Heart left ventricle (tissue), 16 donors: ENCODE data around the gene ZNF791. TPM values are rescaled to one million over a fixed set of nuclear protein-coding genes. Genes with fewer than 3 reads are reported as not detected.

Experiments
- ATAC-seq, 4 donors: fragments of 200-7000 bp; cut with Tn5 transposase; one replicate each; pipeline ENCODE4 v1.9.1; 2020 to 2022; ENCODE audit warnings: moderate library complexity in 4 of 4, mild to moderate bottlenecking in 3 of 4, moderate number of reproducible peaks in 1 of 4
- DNase-seq, 5 donors: peaks; one replicate each; pipeline ENCODE4 v3.0.0-alpha.2; 2020
- H3K27ac ChIP-seq, 12 donors: fragments of 200-600 bp; sonication (generic) in 4 of 12; one replicate each; pipeline versions ENCODE4 v1.5.0 to v1.8.0; 2016 to 2022; ENCODE audit warnings: mild to moderate bottlenecking in 2 of 12
- H3K27me3 ChIP-seq, 9 donors: fragments of 200-600 bp; sonication (generic) in 2 of 9; one replicate each; pipeline versions ENCODE4 v1.5.1 to v1.8.0; 2016 to 2022; ENCODE audit warnings: mild to moderate bottlenecking in 3 of 9
- H3K36me3 ChIP-seq, 9 donors: fragments of 200-600 bp; sonication (generic) in 2 of 9; one replicate each; pipeline versions ENCODE4 v1.5.0 to v1.8.0; 2018 to 2022; ENCODE audit warnings: mild to moderate bottlenecking in 2 of 9
- H3K4me1 ChIP-seq, 12 donors: fragments of 200-600 bp; sonication (generic) in 4 of 12; one replicate each; pipeline versions ENCODE4 v1.5.0 to v1.8.0; 2016 to 2022; ENCODE audit warnings: mild to moderate bottlenecking in 3 of 12
- H3K4me3 ChIP-seq, 12 donors: fragments of 200-600 bp; sonication (generic) in 4 of 12; one replicate each; pipeline versions ENCODE4 v1.5.0 to v1.8.0; 2017 to 2022; ENCODE audit warnings: mild to moderate bottlenecking in 9 of 12, moderate library complexity in 4 of 12
- H3K9me3 ChIP-seq, 12 donors: fragments of 200-600 bp; sonication (generic) in 4 of 12; one replicate each; pipeline versions ENCODE4 v1.5.0 to v1.8.0; 2016 to 2022; ENCODE audit warnings: mild to moderate bottlenecking in 1 of 12
- CTCF ChIP-seq, 12 donors: fragments of 200-600 bp; sonication (generic) in 4 of 12; IDR thresholded peaks; one replicate each; pipeline versions ENCODE4 v1.5.0 to v1.8.0; 2018 to 2022; ENCODE audit warnings: antibody characterized with exemption in 12 of 12, mild to moderate bottlenecking in 5 of 12
- POLR2A ChIP-seq, 2 donors: fragments of 450-650 bp; IDR thresholded peaks; one replicate each; pipeline ENCODE4 v1.6.1; 2017; ENCODE audit warnings: antibody characterized with exemption in 2 of 2, mild to moderate bottlenecking in 2 of 2, moderate library complexity in 2 of 2
- WGBS, 4 donors: extraction: QIAGEN DNeasy Blood & Tissue Kit in 2 of 4; methylation state at CpG; one replicate each; pipeline versions ENCODE4 v1.1.5 to v1.1.7; 2013 to 2018; 5-methylcytosine and 5-hydroxymethylcytosine counted together
- intact Hi-C, 10 donors: fragments of 100-400 bp; cut with DNase I; formaldehyde crosslinking; loops; one replicate each; pipeline versions ENCODE4 v1.11.1 to v1.14.2; 2022
- polyA plus RNA-seq, 2 donors: library from polyadenylated mRNA; stranded (reverse); fragments of 200-250 nt; gene quantifications; one replicate each; pipeline ENCODE4 v1.2.3, GENCODE V29; 2013
- total RNA-seq, 9 donors: library from RNA; depleted of rRNA in 2 of 9; stranded (reverse); fragments of >200 nt in 2 of 9; fragmentation: NEBNext Ultra II Directional in 3 of 9; extraction: Animal tissue kit (Norgen Biotek cat#: 25700) in 3 of 9; gene quantifications; one replicate each; pipeline versions ENCODE4 v1.1.0 to v1.2.4, GENCODE V29; 2016 to 2023
- donor health status: ischemic (EF 13 %, LVEDD 7.1; RV severe dilation, severe dysfunction).
- donor health status: healthy with polysubstance abuse.
- donor health status: DM: no; HTN: yes; CAD: no.
- donor health status: DM: no; HTN: no; CAD: no.
- donor health status: ischemic (EF 25% LVEDD 6.9; RV normal size, moderate dysfunction).
- donor health status: ischemic (EF 25% LVEDD 5.7; RV mildly dilated, moderate dysfunction).
- donor health status: healthy.
- donor health status: DM: yes; HTN: yes; CAD: no.
- donor health status: ischemic (EF 35%, LVEDD 5.7; RV mildly dilated, moderate dysfunction).
- donor health status: nonischemic (EF 11% LVEDD 7.7; RV severe dilation, severe dysfunction).
- donor health status: DM: yes; HTN: yes; CAD: no.
- donor health status: PGD.
- donor health status: ischemic (EF 29% LVEDD 5.4; RV normal size, mild dysfunction).
- donor health status: nonischemic (EF 23%, LVEDD 6.1; RV moderate dilation, normal function).

Gene ZNF791
- total and polyA plus RNA-seq, 11 donors = 6.1 to 22.6 (median 12.2) TPM

GRCh38 chr19:12596485-12596884, 14.2 kb upstream of the ZNF791 start:
- Histone ChIP-seq H3K36me3 (peaks cover 0 to 34% (median 22%) of the 10 kb centered on the region in 9 donors), H3K27ac (no peak overlapping the region), H3K4me3 (no peak overlapping the region), H3K27me3 (no peaks in the 10 kb centered on the region), H3K9me3 (no peaks in the 10 kb centered on the region), H3K4me1 (no peaks in the 10 kb centered on the region)
- TF ChIP-seq CTCF (IDR thresholded peaks at IDR 0.05) = no peak
- no peak for TF ChIP-seq POLR2A (IDR thresholded peaks at IDR 0.05)
- no peak for ATAC-seq
- no peak for DNase-seq
- intact Hi-C loops = no loop called here
- WGBS, 4 donors = 86 to 92% (median 89%) methylated on average over 11 of the region's 11 CpGs

GRCh38 chr19:12596927-12597548, 13.7 kb upstream of the ZNF791 start:
- no peak for DNase-seq
- ATAC-seq = peak in 1 of 4 donors; percentile 20
- Histone ChIP-seq H3K36me3 (peaks cover 0 to 35% (median 20%) of the 10 kb centered on the region in 9 donors), H3K4me1 (no peaks in the 10 kb centered on the region), H3K9me3 (no peaks in the 10 kb centered on the region), H3K4me3 (peak overlapping the region in 1 of 12 donors; percentile 0), H3K27ac (no peak overlapping the region), H3K27me3 (no peaks in the 10 kb centered on the region)
- no peak for TF ChIP-seq POLR2A (IDR thresholded peaks at IDR 0.05)
- TF ChIP-seq CTCF (IDR thresholded peaks at IDR 0.05) = no peak
- whole genome bisulfite sequencing, 4 donors = 61 to 67% (median 65%) methylated on average over 21 to 38 of the region's 38 CpGs
- intact Hi-C loops = no loop called here

- TF ChIP-seq CTCF (IDR thresholded peaks at IDR 0.05) (no peak), POLR2A (IDR thresholded peaks at IDR 0.05) (no peak)
- 86 to 88% (median 87%) methylated on average over 11 of the region's 11 CpGs for WGBS, 4 donors
- DNase-seq = no peak
- H3K27ac ChIP-seq = no peak overlapping the region
- no peaks in the 10 kb centered on the region for H3K27me3 ChIP-seq
- H3K36me3 ChIP-seq = peaks cover 0 to 38% (median 20%) of the 10 kb centered on the region in 9 donors
- H3K9me3 ChIP-seq = no peaks in the 10 kb centered on the region
- H3K4me1 ChIP-seq = no peaks in the 10 kb centered on the region
- intact Hi-C loops = no loop called here
- H3K4me3 ChIP-seq = no peak overlapping the region
- no peak for ATAC-seq
These were observed 13.1 kb upstream of the ZNF791 start for GRCh38 chr19:12597594-12597993.

GRCh38 chr19:12603714-12604113, 7.0 kb upstream of the ZNF791 start:
- peaks cover 0 to 9% (median 0%) of the 10 kb centered on the region in 12 donors for H3K4me1 ChIP-seq
- no peak overlapping the region for H3K27ac ChIP-seq
- H3K9me3 ChIP-seq = no peaks in the 10 kb centered on the region
- intact Hi-C loops = no loop called here
- H3K36me3 ChIP-seq = peaks cover 0 to 84% (median 38%) of the 10 kb centered on the region in 9 donors
- WGBS, 4 donors = 90 to 100% (median 92%) methylated on average over 1 of the region's 1 CpG
- H3K4me3 ChIP-seq = no peak overlapping the region
- ATAC-seq (no peak), DNase-seq (no peak)
- TF ChIP-seq CTCF (IDR thresholded peaks at IDR 0.05) = no peak
- TF ChIP-seq POLR2A (IDR thresholded peaks at IDR 0.05) = no peak
- no peaks in the 10 kb centered on the region for H3K27me3 ChIP-seq
